Lower leg skin (tissue), 3 donors: ENCODE results near the gene KCNK7.
"Not testable (repeated sequence)": the region's sequence is repeated elsewhere in the genome, so short reads cannot be mapped to it uniquely, and the experiment has no call there.

Source experiments
- CTCF ChIP-seq, 3 donors: fragments of 450-650 bp; IDR thresholded peaks; one replicate each; pipeline ENCODE4 v1.5.1; 2016; ENCODE audit warnings: antibody characterized with exemption in 3 of 3, mild to moderate bottlenecking in 3 of 3, moderate library complexity in 2 of 3
- POLR2A ChIP-seq, 2 donors: fragments of 450-650 bp; IDR thresholded peaks; one replicate each; pipeline ENCODE4 v1.6.1; 2016 to 2017; ENCODE audit warnings: antibody characterized with exemption in 2 of 2, mild to moderate bottlenecking in 1 of 2, moderate library complexity in 1 of 2

- TF ChIP-seq CTCF, POLR2A (IDR thresholded peaks at IDR 0.05): not testable (repeated sequence)
Measured at GRCh38 chr11:65564879-65565559, 30.6 kb downstream of the KCNK7 start.
